Caco-2 (cell line): ENCODE measurements around the gene HCRTR1. TPM values are rescaled to one million over a fixed set of nuclear protein-coding genes. Genes with fewer than 3 reads are reported as not detected.

Experiments used
- BruUV-seq: library from RNA; stranded (reverse); fragments of 400-500 nt; replicated peaks from 2 replicates; lab custom pipeline; 2021; lab: Mats Ljungman, UMichigan
- CTCF ChIA-PET: fragments of 300-600 bp; sonication (Branson Sonifier 250); formaldehyde crosslinking; loops from one replicate; lab custom pipeline; 2022; ENCODE audit warnings: antibody characterized with exemption; lab: Charles Lee
- POLR2A ChIA-PET: fragments of 300-600 bp; sonication (Branson Sonifier 250); formaldehyde crosslinking; loops from one replicate; lab custom pipeline; 2022; ENCODE audit warnings: antibody characterized with exemption; lab: Charles Lee
- DNase-seq, 2 experiments: peaks; one replicate each; pipeline versions ENCODE4 v3.0.0 to v3.0.0-alpha.2; 2020 to 2022
- H3K27me3 ChIP-seq: replicated peaks from 2 replicates; pipeline ENCODE4 v1.6.0; 2011; ENCODE audit warnings: low read length; ENCODE audit not compliant: control insufficient read depth, insufficient read depth
- H3K36me3 ChIP-seq: 2 replicates; pipeline ENCODE4 v1.5.1; 2011; ENCODE audit warnings: low read length; ENCODE audit not compliant: control insufficient read depth, insufficient read depth
- H3K4me1 ChIP-seq: fragments of 250-450 bp; sonication (Bioruptor Pico); 2 replicates; pipeline ENCODE4 v1.5.1; 2020; ENCODE audit warnings: mild to moderate bottlenecking
- H3K4me3 ChIP-seq: 2 replicates; pipeline ENCODE4 v1.5.1; 2011; ENCODE audit warnings: low read depth, mild to moderate bottlenecking, control low read depth, low read length
- H3K9me3 ChIP-seq: fragments of 250-450 bp; sonication (Bioruptor Pico); 2 replicates; pipeline ENCODE4 v1.5.1; 2020; ENCODE audit warnings: mild to moderate bottlenecking, moderate library complexity
- H3K27ac Mint-ChIP-seq: one replicate; pipeline ENCODE4 v1.8.0; 2022; ENCODE audit warnings: mixed read lengths; ENCODE audit not compliant: unreplicated experiment
- H3K27me3 Mint-ChIP-seq: one replicate; pipeline ENCODE4 v1.8.0; 2022; ENCODE audit warnings: mixed read lengths; ENCODE audit not compliant: insufficient read depth, unreplicated experiment
- H3K36me3 Mint-ChIP-seq: one replicate; pipeline ENCODE4 v1.8.0; 2022; ENCODE audit warnings: mild to moderate bottlenecking, mixed read lengths; ENCODE audit not compliant: insufficient read depth, unreplicated experiment
- H3K4me1 Mint-ChIP-seq: one replicate; pipeline ENCODE4 v1.8.0; 2022; ENCODE audit warnings: low read depth, mixed read lengths; ENCODE audit not compliant: unreplicated experiment
- H3K4me3 Mint-ChIP-seq: one replicate; pipeline ENCODE4 v1.8.0; 2022; ENCODE audit warnings: mild to moderate bottlenecking, moderate library complexity, mixed read lengths; ENCODE audit not compliant: unreplicated experiment
- H3K9me3 Mint-ChIP-seq: one replicate; pipeline ENCODE4 v1.8.0; 2022; ENCODE audit warnings: mixed read lengths; ENCODE audit not compliant: unreplicated experiment
- intact Hi-C: fragments of 100-400 bp; cut with micrococcal nuclease; formaldehyde crosslinking; loops from one replicate; pipeline ENCODE4 v1.10.0; 2022; ENCODE audit not compliant: unreplicated experiment
- total RNA-seq: library from RNA; stranded (reverse); gene quantifications from 2 replicates; pipeline ENCODE4 v1.2.3, GENCODE V29; 2022
- TF ChIP-seq, protein P1 (sequence below), 2 experiments: fragments of 200-600 bp in 1 of 2; IDR thresholded peaks; 1 replicate in 1 of 2; 2 replicates in 1 of 2; pipeline versions ENCODE4 v1.5.1 to v1.8.0; 2011 to 2022; ENCODE audit warnings: antibody characterized with exemption in 1 of 2, control low read depth in 1 of 2, inconsistent platforms in 1 of 2, low read depth in 1 of 2, low read length in 1 of 2, mild to moderate bottlenecking in 1 of 2, moderate library complexity in 1 of 2; ENCODE audit not compliant: insufficient read depth in 1 of 2, severe bottlenecking in 1 of 2, unreplicated experiment in 1 of 2

The HCRTR1 gene
- total RNA-seq, 1 experiment from 2014 or later = not detected

DNA sequence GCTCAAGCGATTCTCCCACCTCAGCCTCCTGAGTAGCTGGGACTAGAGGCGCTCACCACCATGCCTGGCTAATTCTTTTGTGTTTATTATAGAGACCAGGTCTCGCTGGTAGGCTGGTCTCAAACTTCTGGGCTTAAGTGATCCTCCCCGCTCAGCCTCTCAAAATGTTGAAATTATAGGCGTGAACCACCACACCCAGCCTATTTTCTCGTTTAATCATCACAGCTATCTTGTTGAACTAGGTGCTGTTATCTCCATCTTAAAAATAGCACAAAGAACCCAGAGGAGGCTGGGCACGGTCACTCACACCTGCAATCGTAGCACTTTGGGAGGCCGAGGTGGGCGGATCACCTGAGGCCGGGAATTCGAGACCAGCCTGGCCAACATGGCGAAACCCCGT is 58.3 kb downstream of the HCRTR1 start:
- BruUV-seq = no TSS peak
- Mint-ChIP-seq H3K4me3 (no peak overlapping the region), H3K27ac (no peak overlapping the region), H3K9me3 (no peaks in the 10 kb centered on the region), H3K4me1 (peaks cover 7% of the 10 kb centered on the region), H3K27me3 (no peaks in the 10 kb centered on the region), H3K36me3 (no peaks in the 10 kb centered on the region)
- Histone ChIP-seq H3K4me3 (no peak overlapping the region), H3K9me3 (no peaks in the 10 kb centered on the region), H3K36me3 (no peaks in the 10 kb centered on the region), H3K27me3 (no peaks in the 10 kb centered on the region), H3K4me1 (no peaks in the 10 kb centered on the region)
- DNase-seq = no peak
- TF ChIP-seq, protein P1, sequence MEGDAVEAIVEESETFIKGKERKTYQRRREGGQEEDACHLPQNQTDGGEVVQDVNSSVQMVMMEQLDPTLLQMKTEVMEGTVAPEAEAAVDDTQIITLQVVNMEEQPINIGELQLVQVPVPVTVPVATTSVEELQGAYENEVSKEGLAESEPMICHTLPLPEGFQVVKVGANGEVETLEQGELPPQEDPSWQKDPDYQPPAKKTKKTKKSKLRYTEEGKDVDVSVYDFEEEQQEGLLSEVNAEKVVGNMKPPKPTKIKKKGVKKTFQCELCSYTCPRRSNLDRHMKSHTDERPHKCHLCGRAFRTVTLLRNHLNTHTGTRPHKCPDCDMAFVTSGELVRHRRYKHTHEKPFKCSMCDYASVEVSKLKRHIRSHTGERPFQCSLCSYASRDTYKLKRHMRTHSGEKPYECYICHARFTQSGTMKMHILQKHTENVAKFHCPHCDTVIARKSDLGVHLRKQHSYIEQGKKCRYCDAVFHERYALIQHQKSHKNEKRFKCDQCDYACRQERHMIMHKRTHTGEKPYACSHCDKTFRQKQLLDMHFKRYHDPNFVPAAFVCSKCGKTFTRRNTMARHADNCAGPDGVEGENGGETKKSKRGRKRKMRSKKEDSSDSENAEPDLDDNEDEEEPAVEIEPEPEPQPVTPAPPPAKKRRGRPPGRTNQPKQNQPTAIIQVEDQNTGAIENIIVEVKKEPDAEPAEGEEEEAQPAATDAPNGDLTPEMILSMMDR (IDR thresholded peaks at IDR 0.05; ENCODE audit: insufficient read depth in 1 of 2, low read depth in 1 of 2, low read length in 1 of 2, severe bottlenecking in 1 of 2, unreplicated experiment in 1 of 2) = no peak
- ChIA-PET POLR2A (no interaction called here), CTCF (interaction anchor here (0.6 to 0.7 kb wide), 2 partner anchors 432 to 506 kb away, joined by 4 to 8 read pairs; partner anchors contain the start of gene KPNA6)
- intact Hi-C loops = no loop called here

Other genes with a start within 250 kb of the HCRTR1 start
- 12.1 and 13.0 TPM in 2 replicates for gene FABP3, start 244.6 kb upstream of the HCRTR1 start, total RNA-seq
- gene SERINC2, start 204.5 kb upstream of the HCRTR1 start, total RNA-seq = 29.5 and 30.0 TPM in 2 replicates
- gene TINAGL1, start 41.2 kb upstream of the HCRTR1 start, total RNA-seq = 89.3 and 101 TPM in 2 replicates
- 21.9 and 22.1 TPM in 2 replicates for gene PEF1, start 27.2 kb downstream of the HCRTR1 start, total RNA-seq
- 0.44 and 0.50 TPM in 2 replicates for gene COL16A1, start 86.3 kb downstream of the HCRTR1 start, total RNA-seq
- 1.4 and 2.2 TPM in 2 replicates for gene ADGRB2, start 146.7 kb downstream of the HCRTR1 start, total RNA-seq
- 0.26 and 0.66 TPM in 2 replicates for gene SPOCD1, start 198.3 kb downstream of the HCRTR1 start, total RNA-seq